22Rv1 (cell line): ENCODE data around the gene G3BP1.

Source experiments
- ZFX ChIP-seq: fragments of 450-650 bp; IDR thresholded peaks from 2 replicates; pipeline ENCODE4 v1.6.1; 2017; ENCODE audit warnings: antibody characterized with exemption, borderline replicate concordance
- TF ChIP-seq, protein P1 (sequence below): fragments of 450-650 bp; IDR thresholded peaks from 2 replicates; pipeline ENCODE4 v1.5.1; 2017; ENCODE audit warnings: mild to moderate bottlenecking

DNA sequence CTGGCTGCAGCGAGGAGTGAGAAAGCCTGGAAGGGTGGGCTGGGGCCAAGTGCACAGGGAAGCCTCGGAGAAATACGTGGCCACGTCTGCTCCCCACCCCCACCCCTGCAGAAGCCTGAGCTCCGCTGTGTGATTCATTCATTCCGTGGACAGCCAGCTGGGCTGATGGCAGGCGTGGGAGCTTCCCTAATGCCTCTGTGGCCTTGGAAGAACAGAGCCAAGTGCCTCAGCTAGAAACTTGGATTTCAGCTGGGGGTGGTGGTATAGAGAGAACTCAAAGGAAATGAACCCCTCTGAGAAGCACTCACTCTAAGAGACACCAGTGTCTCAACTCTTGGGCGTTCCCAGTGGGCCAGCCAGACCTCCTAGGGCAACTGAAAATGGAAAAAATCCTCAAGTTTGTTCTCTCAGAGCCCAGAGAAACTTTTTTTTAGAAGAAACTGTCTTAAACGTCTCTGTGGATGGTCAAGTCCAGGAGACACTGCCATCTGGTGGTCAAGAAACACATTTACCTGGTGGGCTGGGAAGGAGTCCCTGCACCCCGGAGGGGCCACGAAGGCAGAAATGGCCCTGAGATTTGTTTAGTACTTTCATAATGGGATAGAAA, 31.3 kb upstream of the G3BP1 start:
- TF ChIP-seq, protein P1, sequence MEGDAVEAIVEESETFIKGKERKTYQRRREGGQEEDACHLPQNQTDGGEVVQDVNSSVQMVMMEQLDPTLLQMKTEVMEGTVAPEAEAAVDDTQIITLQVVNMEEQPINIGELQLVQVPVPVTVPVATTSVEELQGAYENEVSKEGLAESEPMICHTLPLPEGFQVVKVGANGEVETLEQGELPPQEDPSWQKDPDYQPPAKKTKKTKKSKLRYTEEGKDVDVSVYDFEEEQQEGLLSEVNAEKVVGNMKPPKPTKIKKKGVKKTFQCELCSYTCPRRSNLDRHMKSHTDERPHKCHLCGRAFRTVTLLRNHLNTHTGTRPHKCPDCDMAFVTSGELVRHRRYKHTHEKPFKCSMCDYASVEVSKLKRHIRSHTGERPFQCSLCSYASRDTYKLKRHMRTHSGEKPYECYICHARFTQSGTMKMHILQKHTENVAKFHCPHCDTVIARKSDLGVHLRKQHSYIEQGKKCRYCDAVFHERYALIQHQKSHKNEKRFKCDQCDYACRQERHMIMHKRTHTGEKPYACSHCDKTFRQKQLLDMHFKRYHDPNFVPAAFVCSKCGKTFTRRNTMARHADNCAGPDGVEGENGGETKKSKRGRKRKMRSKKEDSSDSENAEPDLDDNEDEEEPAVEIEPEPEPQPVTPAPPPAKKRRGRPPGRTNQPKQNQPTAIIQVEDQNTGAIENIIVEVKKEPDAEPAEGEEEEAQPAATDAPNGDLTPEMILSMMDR: peak; percentile 86
- no peak for TF ChIP-seq ZFX
